HG03159 (cell line): ENCODE results near the gene SLC7A1.

ENCODE experiments used
- ATAC-seq: cut with Tn5 transposase; IDR thresholded peaks from one replicate; pipeline ENCODE4 v1.9.1; 2021; ENCODE audit warnings: mild to moderate bottlenecking, moderate library complexity; ENCODE audit not compliant: unreplicated experiment

The SLC7A1 gene

DNA sequence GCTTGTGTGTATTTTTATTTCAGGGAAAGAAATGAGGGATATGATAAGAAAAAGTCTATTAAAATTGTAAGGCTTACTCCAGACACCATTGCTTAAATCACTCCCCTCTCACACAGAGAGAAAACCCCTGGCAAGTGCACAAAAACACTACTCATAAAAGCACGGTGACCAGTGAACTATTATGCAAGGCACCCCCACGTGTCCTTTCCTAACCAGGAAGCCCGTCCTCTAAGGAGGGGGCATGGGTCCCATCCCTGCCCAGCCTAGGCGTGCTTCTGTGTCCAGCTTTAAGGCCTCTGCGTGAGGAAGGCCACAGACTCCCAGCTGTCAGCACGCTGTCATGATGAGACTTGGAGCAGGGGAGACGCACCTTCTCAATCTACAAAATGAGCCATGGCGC is 83.5 kb downstream of the SLC7A1 start:
- ATAC-seq, result no peak

DNA sequence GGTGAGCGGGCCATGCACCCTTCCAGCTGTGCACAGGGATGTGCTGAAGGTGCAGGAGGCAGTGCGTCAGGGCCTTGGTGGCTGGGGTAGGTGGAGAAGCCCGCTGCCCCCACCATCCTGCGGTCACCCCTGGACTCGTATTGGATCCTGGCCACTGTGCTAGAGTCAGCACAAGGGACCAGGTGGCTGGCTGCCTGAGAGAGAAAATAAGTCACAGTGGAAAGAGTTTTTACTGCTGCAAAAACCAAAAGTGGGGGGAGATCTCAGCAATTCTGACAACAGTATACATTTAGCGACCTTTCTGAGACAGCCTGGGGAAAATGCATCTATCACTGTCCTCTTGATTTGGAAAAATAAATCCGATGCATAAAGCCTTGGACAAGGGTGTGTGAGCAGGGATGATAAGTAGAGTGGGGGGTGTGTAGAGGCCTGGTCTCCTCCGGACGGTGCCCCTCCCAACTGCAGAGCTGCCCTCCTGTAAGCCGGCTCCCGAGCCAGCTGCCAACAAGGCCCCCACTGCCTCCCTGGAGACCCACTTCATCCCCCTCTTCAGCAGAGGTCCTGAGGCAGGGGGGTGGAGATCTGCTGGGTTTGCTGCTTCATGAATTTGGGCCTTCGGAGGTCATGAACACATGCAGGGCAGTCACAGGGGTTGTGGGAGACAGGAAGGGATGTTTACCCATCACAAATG is 84.2 kb downstream of the SLC7A1 start:
- ATAC-seq, result no peak

DNA sequence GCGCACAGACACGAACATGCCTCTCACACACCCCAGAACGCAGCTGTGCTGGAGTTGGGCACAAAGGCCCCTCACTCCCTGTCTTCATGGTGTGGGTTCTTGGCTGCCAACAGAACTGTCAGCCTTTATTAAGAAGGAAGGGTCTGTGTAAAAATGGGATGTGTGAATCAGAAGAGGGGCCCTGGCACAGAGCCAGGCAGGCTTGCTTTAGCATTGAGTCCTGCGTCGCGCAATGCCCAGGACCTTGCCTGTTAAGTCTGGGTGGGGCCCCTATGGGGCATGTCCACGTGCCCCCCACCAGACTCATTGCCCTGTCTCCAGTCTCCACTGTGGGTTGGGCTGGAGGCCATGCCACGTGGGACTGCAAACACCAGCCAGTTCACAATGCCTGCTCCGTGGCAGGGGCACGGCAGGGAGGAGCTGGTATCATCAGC is 84.8 kb downstream of the SLC7A1 start:
- no peak for ATAC-seq

DNA sequence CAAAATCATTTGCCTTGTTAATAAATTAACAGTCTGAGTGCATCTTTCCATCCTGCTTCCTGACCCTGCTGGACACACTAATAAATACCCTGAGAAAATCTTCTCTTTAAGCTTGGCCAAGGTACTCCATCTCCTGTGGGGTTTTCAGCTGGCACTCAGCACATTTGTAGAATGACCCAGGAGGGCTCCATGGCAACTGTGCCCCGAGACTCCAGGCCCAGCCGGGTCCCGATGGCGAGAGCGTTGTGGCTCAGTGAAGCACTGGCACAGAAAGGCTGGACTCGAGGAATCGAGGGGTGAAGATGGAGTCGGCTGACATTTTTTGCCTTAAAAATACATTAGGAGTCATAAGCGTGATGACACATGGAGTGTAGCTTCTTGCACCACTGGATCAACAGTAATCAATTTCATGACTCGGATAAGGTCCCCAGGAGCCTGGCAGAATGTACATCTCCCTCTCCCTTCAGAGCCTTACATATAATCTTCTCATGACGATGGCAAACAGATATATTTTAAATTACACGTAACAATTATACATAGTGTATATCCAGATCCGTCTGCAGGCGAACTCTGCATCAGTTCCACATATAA is 85.4 kb downstream of the SLC7A1 start:
- ATAC-seq, result no peak

DNA sequence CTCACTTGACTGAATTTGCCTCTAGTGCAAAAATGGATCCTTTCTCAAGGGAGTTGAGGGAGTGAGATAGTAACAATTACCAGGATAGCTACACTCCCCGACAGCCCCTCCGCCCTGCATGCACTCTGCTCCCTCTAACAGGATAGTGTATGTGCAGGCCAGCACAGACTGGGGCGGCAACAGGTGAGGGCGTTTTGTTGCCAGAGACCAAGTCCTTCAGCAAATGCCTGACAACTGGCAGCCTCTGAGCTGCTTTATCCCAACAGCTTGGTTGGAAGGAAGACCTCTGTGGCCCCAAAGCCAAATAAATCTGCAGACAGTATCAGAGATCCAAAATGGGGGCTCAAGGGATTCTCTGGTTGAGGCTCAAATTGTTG is 86.6 kb downstream of the SLC7A1 start:
- no peak for ATAC-seq

DNA sequence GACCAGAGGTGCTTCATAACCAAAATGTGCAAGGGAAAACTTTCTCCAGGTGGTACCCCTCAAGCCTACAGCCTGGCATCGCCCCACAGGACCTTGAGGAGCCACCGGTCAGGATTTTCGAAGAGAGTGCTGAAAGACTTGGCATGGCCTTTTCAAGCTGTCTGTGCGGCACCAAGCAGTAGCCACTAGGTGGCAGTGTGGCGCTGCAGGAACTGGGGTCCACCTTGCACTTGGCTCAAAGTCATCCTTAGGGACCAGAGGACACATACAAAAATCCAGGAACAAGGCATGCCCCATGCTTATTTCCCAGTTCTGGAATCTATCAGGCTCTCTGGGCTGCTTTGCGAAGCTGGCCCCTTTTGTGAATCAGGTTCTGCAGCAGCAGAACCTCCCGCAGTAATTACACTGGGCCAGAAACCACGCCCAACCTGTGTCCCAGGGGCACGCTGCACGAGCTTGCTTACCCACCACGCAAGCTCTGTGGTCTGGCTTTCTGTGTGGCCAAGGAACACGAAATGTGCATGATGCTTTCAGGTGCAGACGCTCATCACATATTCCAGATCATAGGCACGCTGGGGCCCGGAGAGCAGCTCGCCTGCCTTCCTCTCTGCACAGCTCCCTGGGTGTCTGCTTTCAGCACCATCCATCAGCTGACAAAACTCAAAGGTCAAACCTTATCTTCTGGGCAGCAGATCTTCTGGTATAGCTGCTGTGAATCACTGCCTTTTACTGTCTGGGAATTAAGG is 87.2 kb downstream of the SLC7A1 start:
- peak; percentile 64 for ATAC-seq

DNA sequence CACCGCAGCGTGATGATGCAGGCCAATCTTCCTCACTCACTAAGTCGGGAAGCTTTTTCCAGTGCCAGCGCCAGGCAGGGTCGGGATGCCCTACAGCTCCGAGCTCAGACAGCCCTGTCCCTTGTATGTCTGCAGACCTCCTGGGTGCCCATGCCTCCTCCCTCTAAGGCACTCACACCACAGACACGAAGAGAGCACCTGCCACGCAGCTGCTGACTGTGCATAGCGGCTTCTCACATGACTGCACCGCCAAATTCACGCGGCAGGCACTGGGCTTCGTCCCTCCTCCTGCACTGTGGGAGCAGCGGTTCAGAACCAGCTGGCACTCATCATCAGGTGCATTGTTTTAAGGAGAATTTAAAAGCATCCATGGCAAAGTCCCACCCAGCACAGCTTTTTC is 88.1 kb downstream of the SLC7A1 start:
- ATAC-seq, result no peak

DNA sequence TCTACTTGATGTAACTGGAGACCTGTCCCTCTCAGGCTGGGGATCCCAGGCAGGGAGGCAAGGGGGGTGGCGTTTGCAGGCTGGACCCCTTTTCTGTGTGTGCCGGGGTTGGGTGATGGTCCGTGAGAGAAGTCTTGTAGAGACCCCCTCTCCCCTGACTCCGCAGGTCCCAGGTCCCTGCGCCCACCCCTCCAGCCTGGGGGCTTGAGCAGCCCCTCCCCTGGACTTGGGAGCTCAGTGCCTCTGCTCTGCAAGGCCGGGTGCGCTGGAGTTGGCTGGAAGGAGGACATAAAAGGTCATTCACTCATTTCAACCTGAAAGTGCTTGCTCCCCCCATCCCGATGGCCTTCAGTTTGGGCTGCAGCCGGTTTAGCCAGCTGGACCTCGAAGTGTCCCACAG is 89.5 kb downstream of the SLC7A1 start:
- no peak for ATAC-seq

DNA sequence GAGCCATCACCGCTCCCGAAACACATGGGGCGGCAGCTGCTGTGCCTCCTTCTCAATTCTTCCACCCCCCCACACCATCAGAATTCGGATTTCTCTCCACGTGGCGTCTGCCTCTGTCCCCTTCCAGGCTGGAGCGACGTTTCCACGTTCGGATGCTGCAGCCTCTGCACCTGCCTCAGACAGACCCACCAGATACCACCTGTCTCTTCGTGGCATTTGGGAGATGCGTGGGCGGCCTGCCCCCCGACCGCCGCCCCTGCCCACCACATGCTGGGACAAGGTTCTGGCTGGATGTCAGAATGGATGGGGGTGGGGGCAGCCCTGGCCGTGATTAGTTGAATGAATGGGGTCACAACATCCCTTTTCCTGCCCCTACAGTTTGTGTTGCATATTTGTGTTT is 90.0 kb downstream of the SLC7A1 start:
- no peak for ATAC-seq

DNA sequence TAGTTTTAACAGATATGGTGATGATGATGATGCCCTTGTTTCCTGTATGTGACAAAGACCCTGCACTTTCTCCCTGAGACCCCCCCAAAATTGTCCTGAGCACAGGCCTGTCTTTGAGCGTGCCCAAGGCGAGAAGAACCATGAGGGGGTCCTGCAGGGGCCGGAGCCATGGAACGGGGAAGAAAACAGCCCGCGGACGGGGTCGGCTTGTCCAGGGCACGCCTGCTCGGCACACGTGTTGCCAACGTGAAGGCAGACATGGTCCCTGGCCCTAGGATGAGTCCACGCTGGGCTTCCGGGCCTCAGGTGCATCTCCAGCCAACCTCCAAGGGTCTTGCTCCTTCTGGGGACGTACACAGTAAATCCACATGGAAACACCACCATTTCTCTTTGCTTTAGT is 90.8 kb downstream of the SLC7A1 start:
- no peak for ATAC-seq

DNA sequence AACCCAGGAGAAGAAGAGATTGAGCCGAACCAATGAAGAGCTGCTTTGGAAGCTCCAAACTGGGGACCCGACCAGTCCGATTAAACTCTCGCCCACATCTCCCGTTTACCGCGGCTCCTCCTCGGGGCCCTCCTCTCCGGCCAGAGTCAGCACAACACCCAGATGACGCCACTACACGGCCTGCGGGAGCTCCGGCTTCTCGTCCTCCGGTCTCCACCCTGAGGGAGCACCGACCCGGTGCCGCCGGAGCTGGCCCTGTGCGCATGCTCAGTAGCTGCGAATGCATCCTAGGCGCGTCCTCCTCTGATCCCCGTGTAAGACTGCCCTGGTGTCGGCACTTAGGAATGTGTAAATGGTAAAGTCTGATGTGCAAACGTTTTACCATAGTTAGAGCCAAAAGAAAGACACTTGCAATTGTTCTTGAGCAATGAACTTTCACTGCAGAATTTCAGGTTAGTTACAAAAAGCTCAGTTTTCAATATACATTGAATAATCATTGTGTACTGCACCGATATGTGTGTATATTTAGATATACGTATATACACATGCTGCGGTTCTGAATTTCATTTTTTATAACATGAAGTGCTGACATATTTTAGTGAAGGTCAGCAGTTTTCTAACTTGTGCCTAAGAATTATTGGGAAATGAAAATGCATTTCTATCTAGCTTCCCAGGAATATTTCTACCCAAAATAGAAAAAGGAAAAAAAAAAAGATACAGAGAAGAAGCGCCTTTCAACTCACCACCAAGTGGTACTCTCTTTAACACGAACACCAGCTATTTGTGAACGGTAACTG is 92.2 kb downstream of the SLC7A1 start:
- no peak for ATAC-seq

DNA sequence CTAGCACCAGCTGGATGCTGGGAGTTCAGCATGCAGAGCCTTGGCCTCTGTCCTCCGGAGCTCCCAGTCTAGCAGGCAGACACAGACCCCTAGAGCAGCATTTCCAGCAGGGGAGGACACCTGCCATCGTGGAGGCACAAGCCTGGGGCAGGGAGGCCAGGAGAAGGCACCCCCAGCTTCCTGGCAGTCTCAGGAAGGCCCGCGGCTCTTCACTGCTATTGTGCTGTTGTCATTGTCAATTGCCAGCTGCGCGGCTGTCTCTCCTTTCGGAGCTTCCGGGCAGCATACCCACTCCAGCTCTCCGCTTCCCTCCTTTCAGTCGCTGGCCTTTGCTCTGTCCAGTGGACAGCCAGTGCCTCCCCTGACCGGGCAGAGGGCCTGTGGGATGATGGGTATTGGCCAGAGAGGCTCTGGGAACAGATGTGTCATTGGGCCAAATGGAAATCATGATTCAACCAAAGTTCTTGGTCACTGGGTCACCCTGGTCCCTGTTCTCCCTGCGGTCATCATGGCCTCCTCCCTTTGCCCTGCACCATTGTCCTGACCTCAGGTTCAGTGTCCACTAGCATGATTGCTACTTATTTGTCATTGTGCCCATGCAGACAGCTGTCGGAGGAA is 93.0 kb downstream of the SLC7A1 start:
- no peak for ATAC-seq

DNA sequence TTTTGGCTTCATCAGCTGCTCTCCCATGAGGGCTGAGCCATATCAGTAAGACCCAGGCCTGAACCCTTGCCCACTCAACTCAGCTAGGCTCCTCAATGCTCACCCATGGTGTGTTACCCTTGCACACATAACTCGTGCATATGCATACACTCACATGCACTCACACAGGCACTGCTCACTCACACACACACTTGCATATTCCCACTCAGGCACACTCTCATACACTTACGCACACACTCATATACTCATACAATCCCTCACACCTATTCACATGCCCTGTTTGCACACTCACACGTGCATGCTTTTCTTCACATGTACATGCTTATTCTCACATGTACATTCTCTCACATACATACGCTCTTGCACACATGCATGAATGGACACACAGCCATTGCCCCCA is 93.8 kb downstream of the SLC7A1 start:
- ATAC-seq, result no peak

DNA sequence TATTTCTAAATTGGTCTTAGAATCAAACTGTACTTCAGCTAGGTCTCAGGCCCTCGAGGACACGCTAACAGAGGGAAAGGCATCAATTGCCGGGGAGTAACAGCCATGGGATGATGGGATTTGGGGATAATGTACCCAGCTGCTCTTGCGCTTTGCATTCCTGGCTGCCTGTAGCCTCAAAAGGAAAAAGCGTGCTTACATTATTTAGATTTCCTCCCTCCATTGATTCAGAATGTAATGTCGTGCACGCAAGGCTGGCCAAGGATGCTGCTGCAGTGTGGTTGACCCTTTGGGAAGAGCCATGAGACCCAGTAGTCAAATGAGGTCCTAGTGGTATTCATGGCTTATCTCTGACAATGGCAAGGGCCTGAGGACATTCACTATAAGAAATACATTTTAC is 95.1 kb downstream of the SLC7A1 start:
- ATAC-seq, result no peak

DNA sequence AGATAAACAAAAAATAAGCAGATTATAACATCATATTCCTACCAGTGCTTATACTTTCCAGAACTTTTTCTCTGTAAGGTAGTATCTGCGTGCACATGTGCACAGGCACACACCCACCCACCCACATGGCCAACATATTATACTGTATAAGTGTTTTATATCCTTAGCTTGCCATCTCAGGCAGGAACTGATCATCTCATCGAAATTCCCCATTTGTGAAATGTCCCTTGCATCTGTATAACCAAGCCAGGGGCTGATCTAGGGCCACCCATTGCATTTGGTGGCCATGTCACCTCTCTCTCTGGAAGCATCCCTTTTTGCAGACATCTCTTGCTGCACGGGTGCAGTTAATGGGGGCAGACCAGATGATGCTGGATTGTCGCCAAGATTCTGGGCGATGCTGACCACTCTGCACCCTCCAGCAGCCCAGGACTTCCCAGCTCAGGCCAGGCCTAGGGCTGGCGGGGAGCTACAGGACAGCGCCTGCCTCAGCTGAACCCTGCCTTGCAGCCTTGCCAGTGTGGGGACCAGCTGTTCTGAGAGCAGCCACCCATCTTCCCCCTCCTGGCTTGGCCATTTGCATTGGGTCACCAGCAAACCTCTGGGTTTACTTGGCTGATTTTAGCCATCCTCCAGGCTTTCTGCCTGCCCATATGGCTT is 95.9 kb downstream of the SLC7A1 start:
- ATAC-seq, result no peak

DNA sequence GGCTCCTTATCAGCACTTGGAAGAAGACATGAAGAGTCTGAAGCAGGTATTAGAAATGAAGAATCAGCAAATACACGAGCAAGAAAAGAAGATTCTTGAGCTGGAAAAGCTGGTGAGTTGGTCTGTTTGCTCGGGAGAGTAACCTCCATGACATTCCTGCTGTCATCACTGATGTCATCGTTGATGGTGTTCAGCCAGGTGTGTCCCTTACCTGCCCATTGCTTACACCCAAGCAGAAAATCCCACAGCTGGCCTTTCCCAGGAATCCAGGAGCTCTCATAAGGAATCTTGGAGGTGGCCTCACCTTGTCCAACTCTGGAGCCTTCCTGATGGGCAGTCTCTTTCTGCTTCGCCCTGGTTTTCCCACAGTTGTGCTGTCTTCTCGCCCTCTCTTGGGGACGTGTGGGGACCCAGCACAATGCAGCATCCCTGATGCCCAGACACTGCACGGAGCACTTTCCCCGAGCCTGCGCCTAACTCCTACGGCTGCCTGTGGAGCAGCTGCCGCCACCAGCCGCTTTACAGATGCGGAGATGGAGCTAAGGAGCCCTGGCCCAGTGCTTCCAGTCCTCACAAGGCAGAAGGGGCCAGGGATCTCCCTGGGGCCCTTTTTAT is 97.0 kb downstream of the SLC7A1 start:
- no peak for ATAC-seq

DNA sequence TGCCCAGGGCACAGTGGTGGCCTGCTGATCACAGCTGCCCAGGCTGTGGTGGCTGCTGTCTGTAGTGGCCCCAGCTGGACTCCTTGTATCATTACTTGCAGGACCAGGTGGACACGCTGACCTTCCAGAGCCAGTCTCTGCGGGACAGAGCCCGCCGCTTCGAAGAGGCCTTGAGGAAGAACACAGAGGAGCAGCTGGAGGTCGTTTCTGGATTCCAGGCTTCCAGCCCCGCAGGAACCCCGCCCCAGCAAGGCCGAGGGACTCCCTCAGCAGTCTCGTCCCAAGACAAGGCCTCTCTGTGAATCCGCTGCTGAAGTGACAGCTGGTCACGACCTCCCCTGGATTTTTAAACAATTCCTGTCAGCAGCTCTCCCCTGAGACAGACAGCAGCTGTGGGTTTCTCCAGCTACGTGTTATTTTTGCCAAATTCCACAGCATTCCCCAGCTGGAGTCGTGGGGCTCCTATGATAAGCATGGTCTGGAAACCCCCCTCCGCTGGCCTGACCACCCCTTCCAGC is 98.3 kb downstream of the SLC7A1 start:
- no peak for ATAC-seq

DNA sequence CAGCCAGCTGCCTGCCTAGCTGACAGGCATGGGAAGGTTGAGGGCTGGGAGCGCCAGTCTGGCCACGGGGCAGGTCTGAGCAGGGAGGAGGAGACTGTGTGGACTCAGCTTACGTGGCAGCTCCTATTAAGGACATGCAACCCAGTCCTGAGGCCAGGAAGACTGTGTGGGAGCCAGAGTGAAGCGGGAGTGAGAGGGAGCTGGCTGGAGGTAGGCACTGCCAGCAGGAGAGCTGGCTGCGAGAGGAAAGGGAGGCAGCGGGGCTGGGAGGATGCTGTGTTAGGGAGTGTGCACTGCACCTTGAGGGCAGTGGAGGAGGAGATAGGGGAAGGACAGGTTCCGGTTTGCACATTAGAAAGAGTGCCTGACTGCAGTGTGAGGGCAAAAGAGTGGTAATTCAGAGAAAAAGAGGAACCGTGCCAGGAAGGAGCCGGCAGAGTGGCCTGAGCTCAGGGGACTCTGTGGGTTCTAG is 99.2 kb downstream of the SLC7A1 start:
- ATAC-seq, result peak; percentile 71

DNA sequence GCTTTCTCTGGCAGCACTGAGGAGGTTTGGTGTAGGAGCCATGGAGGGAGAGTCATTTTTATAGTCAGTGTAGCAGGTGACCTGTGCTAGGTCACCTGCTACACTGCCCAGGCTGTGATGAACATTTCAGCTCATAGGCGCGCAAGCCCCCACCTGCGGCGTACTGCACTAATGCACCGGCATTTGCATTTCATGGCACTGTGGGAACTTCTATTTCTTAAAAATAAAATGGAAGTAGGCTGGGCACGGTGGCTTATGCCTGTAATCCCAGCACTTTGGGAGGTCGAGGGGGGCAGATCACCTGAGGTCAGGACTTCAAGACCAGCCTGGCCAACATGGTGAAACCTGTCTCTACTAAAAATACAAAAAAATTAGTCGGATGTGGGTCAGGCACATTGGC is 101.0 kb downstream of the SLC7A1 start:
- ATAC-seq, result no peak

DNA sequence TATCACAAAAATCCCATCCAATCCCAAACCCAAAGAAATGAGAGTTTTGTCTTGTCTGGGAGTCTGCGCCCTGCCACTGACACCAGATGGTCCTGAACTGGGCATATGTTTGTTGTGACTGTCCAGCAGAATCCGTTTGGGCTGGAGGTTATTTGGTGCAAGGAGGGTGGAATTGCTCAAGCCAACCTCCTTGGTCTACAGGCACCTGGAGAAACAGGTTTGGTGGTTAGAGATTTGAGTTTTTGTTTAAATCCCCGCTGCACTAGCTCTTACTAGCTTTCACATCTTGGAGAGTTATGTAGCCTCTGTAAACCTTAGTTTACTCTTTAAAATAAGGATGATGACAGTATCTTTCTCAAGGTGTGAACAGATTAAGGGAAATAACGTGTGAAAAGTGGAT is 101.7 kb downstream of the SLC7A1 start:
- ATAC-seq, result no peak
